Urinary bladder (tissue), 4 donors: ENCODE measurements around the gene AFDN. TPM values are rescaled to one million over a fixed set of nuclear protein-coding genes. Genes with fewer than 3 reads are reported as not detected.

Source experiments
- DNase-seq: peaks from one replicate; pipeline ENCODE4 v3.0.0-alpha.2; 2015; ENCODE audit errors: extremely low spot score
- H3K27ac ChIP-seq: one replicate; pipeline ENCODE4 v1.5.1; 2013; ENCODE audit warnings: low read depth, mild to moderate bottlenecking, moderate library complexity
- H3K36me3 ChIP-seq: one replicate; pipeline ENCODE4 v1.6.1; 2013; ENCODE audit warnings: mild to moderate bottlenecking, moderate library complexity; ENCODE audit not compliant: insufficient read depth
- H3K4me1 ChIP-seq: one replicate; pipeline ENCODE4 v1.6.1; 2013; ENCODE audit warnings: mild to moderate bottlenecking, moderate library complexity; ENCODE audit not compliant: insufficient read depth
- H3K4me3 ChIP-seq: one replicate; pipeline ENCODE4 v1.5.1; 2013; ENCODE audit warnings: low read depth, low read length
- WGBS: extraction: QIAGEN DNeasy Blood & Tissue Kit; methylation state at CpG from one replicate; pipeline ENCODE4 v1.1.7; 2013; 5-methylcytosine and 5-hydroxymethylcytosine counted together
- polyA plus RNA-seq: library from polyadenylated mRNA; stranded (reverse); fragments of 200-250 nt; gene quantifications from one replicate; pipeline ENCODE4 v1.2.3, GENCODE V29; 2013
- total RNA-seq: library from RNA; depleted of rRNA; stranded (reverse); fragments of >200 nt; gene quantifications from one replicate; pipeline ENCODE4 v1.2.3, GENCODE V29; 2014
- donor health status: healthy with polysubstance abuse.
- donor health status: healthy.

The AFDN gene
- total and polyA plus RNA-seq, 2 donors, result 29.6 to 177 TPM

- DNase-seq, result no peak
Observed at GRCh38 chr6:167907837-167908681, 81.3 kb downstream of the AFDN start.

GRCh38 chr6:167910007-167910406 lies 83.3 kb downstream of the AFDN start:
- no peak for DNase-seq
- H3K4me3 ChIP-seq, result no peak overlapping the region
- H3K4me1 ChIP-seq, result no peaks in the 10 kb centered on the region
- no peak overlapping the region for H3K27ac ChIP-seq
- no peaks in the 10 kb centered on the region for H3K36me3 ChIP-seq

More at GRCh38 chr6:167907837-167908681, 81.3 kb downstream of the AFDN start:
- WGBS, result 86% methylated on average over 7 of the region's 7 CpGs
- no peaks in the 10 kb centered on the region for H3K36me3 ChIP-seq
- no peak overlapping the region for H3K4me3 ChIP-seq
- H3K4me1 ChIP-seq, result no peaks in the 10 kb centered on the region
- no peak overlapping the region for H3K27ac ChIP-seq

- no peak overlapping the region for H3K4me3 ChIP-seq
- no peaks in the 10 kb centered on the region for H3K4me1 ChIP-seq
- 80% methylated on average over 7 of the region's 7 CpGs for WGBS
- no peaks in the 10 kb centered on the region for H3K36me3 ChIP-seq
- no peak for DNase-seq
- H3K27ac ChIP-seq, result no peak overlapping the region
Observed at GRCh38 chr6:167910652-167911051, 83.9 kb downstream of the AFDN start.

DNA sequence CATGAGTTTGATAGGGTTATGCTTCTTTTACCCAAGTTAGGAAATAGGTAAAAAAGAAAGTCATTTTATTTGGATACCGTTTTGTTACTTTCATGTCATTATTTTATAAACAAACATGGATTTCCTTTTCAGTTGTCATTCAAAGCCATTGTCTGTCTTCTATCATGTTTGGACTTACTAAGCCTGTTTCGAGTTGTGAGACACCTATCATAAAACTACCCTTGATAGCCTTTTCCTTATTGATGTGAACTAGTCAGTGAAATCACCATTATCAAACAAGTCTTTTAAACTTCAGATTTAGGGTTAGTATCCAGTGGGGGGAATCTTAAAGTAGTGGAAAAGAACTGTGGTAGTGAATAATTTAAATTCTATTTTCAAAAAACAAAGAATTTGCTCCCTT lies 85.8 kb downstream of the AFDN start:
- H3K4me3 ChIP-seq, result no peak overlapping the region

DNA sequence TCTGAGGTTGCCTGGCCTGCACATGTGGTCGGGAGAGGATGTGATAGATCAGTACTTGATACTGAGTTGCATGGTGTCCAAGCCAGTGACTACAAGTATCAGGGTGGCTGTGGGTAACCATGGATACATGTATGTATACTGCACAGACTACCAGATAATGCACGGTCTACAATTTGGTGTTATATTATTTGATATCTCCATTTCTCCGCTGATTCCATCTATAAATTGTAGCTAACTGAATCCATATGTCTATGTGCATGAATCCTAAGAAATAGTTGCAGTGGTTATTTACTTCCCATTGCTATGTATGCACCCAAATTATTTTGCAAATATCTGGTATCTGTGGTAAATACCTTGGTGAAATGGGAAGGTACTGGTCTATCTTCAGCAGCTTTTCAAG lies 87.0 kb downstream of the AFDN start:
- Histone ChIP-seq H3K4me1 (no peaks in the 10 kb centered on the region), H3K4me3 (no peak overlapping the region), H3K36me3 (peaks cover 2% of the 10 kb centered on the region), H3K27ac (no peak overlapping the region)
- WGBS, result 85% methylated on average over 3 of the region's 3 CpGs
- no peak for DNase-seq

More for the DNA sequence above, 85.8 kb downstream of the AFDN start:
- DNase-seq, result no peak
- no peak overlapping the region for H3K27ac ChIP-seq
- peaks cover 2% of the 10 kb centered on the region for H3K36me3 ChIP-seq
- no peaks in the 10 kb centered on the region for H3K4me1 ChIP-seq
- WGBS, result 81% methylated on average over 2 of the region's 2 CpGs

GRCh38 chr6:167915139-167915538 lies 88.4 kb downstream of the AFDN start:
- H3K36me3 ChIP-seq, result peaks cover 2% of the 10 kb centered on the region
- no peak overlapping the region for H3K4me3 ChIP-seq
- 98% methylated on average over 10 of the region's 10 CpGs for WGBS
- H3K4me1 ChIP-seq, result no peaks in the 10 kb centered on the region
- no peak for DNase-seq
- no peak overlapping the region for H3K27ac ChIP-seq

DNA sequence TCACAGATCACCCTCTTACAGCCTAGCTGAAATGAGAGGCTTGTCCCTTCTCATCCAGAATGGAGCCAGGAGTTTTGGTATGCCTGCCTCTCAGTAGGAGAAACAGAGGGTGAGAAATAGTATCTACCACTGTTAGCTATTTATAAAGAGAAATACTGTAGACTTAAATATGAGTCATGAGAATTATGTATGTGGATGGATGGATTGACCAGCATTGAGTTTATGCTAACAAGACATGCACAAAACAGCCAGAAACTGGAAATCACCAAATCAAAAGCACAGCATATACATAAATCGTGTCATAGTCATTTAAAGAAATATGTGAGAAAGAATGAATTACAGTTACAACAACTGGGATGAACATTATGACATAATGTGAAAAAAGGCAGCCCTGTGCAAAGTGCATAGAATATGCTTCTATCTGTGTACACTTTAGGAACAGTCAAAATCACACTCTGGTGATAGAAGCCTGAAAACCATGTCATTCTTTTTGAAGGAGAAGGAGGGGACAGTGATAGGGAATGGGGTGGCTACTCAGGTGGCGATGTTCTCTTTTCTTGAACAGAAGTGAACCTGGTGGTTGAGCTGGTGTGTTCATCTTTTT lies 90.9 kb downstream of the AFDN start:
- no peak for DNase-seq
- no peak overlapping the region for H3K4me3 ChIP-seq
- no peak overlapping the region for H3K27ac ChIP-seq
- no peaks in the 10 kb centered on the region for H3K4me1 ChIP-seq
- WGBS, result 95% methylated on average over 2 of the region's 2 CpGs
- H3K36me3 ChIP-seq, result peaks cover 4% of the 10 kb centered on the region

- 86% methylated on average over 14 of the region's 14 CpGs for WGBS
- DNase-seq, result no peak
- no peak overlapping the region for H3K27ac ChIP-seq
- no peaks in the 10 kb centered on the region for H3K4me1 ChIP-seq
- H3K4me3 ChIP-seq, result no peak overlapping the region
- H3K36me3 ChIP-seq, result peaks cover 4% of the 10 kb centered on the region
Observed at GRCh38 chr6:167918548-167919278, 92.0 kb downstream of the AFDN start.

GRCh38 chr6:167919349-167919748 lies 92.6 kb downstream of the AFDN start:
- Histone ChIP-seq H3K27ac (no peak overlapping the region), H3K4me3 (no peak overlapping the region), H3K36me3 (peaks cover 4% of the 10 kb centered on the region), H3K4me1 (no peaks in the 10 kb centered on the region)
- WGBS, result 87% methylated on average over 3 of the region's 3 CpGs
- no peak for DNase-seq

DNA sequence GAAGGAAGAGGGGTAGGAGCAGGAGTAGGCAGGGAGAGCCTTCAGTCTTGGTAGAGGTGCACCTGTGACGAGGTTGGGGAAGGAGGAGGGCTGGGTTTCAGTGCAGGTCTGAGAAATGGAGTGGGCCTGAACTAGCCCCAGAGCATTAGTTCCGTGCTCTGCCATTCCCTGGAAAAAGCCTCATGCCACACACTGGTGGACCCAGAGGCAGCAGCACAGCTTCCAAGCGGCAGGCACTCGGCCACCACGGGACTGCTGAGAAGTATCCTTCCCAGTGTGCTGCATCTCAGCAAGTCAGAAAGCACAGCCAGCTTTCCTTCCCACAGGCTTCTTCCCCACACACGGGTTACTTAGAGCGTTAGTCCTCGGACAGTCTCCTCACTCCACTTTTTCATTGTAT lies 93.5 kb downstream of the AFDN start:
- no peak for DNase-seq
- Histone ChIP-seq H3K36me3 (peaks cover 4% of the 10 kb centered on the region), H3K27ac (no peak overlapping the region), H3K4me1 (no peaks in the 10 kb centered on the region), H3K4me3 (no peak overlapping the region)
- 92% methylated on average over 8 of the region's 8 CpGs for WGBS

- no peak overlapping the region for H3K4me3 ChIP-seq
- H3K4me1 ChIP-seq, result no peaks in the 10 kb centered on the region
- DNase-seq, result no peak
- H3K36me3 ChIP-seq, result peaks cover 4% of the 10 kb centered on the region
- no peak overlapping the region for H3K27ac ChIP-seq
- 89% methylated on average over 6 of the region's 6 CpGs for WGBS
Observed at GRCh38 chr6:167921831-167922230, 95.1 kb downstream of the AFDN start.

DNA sequence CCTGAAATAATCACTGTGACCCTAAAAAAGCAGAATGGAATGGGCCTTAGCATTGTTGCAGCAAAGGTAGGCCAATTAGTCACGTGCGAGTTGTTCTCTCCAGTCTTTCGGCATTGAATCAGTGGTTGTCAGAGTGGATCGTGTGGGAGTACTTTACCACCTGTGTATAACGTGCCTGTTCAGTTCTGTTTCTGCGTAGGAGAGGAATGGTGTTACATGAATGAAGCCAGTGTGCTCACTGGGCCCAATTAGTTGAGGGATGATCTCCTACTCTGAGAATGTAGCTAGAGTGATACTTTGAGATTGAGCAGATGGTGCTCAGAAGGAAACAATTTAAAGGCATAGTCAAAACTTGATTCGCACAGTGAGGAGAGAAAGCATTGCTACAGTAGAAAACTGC lies 98.3 kb downstream of the AFDN start:
- Histone ChIP-seq H3K36me3 (peaks cover 2% of the 10 kb centered on the region), H3K4me1 (peaks cover 1% of the 10 kb centered on the region), H3K4me3 (no peak overlapping the region), H3K27ac (no peak overlapping the region)
- 84% methylated on average over 7 of the region's 7 CpGs for WGBS
- DNase-seq, result no peak

DNA sequence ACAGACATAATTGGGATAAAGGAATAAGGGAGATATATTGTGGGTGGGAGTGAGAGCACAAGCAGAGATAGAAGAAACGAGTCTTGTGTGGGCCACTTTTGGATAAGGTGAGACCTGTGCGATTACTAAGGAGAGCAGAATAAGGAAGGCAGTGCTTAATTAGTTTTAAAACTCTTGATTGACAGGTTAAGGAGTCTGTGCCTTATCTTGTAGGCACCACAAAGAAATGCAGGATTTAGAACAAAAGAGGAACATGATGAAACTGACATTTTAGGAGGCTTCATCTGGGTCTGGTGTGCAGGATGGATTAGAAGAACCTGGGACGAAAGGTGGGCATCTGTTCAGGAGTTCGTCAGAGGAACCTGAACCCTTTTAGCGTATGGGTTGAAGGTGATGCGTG lies 100.5 kb downstream of the AFDN start:
- Histone ChIP-seq H3K4me1 (peaks cover 1% of the 10 kb centered on the region), H3K4me3 (no peak overlapping the region), H3K27ac (no peak overlapping the region), H3K36me3 (no peaks in the 10 kb centered on the region)
- WGBS, result 92% methylated on average over 6 of the region's 6 CpGs
- no peak for DNase-seq

- Histone ChIP-seq H3K36me3 (no peaks in the 10 kb centered on the region), H3K4me3 (no peak overlapping the region), H3K27ac (no peak overlapping the region), H3K4me1 (peaks cover 1% of the 10 kb centered on the region)
- 98% methylated on average over 3 of the region's 3 CpGs for WGBS
- no peak for DNase-seq
Observed at GRCh38 chr6:167928111-167928510, 101.4 kb downstream of the AFDN start.
